A204.1 (cell line): ENCODE measurements around the gene ARL10.
"Not testable (repeated sequence)": the region's sequence is repeated elsewhere in the genome, so short reads cannot be mapped to it uniquely, and the experiment has no call there.

Experiments used
- FAIRE-seq: peaks from 2 replicates; lab custom pipeline; 2012; peaks lifted over from hg19 to GRCh38; lab: Jason Lieb, UNC

Gene ARL10

GRCh38 chr5:176389135-176390123, 24.1 kb downstream of the ARL10 start:
- FAIRE-seq: no peak

DNA sequence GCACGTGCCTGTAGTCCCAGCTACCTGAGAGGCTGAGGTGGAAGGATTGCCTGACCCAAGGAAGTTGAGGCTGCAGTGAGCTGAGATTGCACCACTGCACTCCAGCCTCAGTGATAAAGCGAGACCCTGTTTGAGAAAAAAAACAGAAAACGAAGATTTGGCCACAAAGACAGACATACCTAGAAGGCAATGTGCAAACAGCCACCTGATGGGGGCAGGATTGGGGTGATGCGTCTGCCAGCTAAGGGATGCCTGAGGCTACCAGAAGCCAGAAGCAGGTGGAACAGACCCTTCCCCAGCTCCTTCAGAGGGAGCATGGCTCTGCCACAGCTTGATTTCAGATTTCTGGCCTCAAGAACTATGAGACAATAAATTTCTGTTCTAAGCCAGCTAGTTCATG, 26.2 kb downstream of the ARL10 start:
- FAIRE-seq: no peak

GRCh38 chr5:176391999-176392398, 26.7 kb downstream of the ARL10 start:
- no peak for FAIRE-seq

GRCh38 chr5:176392526-176392925, 27.2 kb downstream of the ARL10 start:
- no peak for FAIRE-seq

DNA sequence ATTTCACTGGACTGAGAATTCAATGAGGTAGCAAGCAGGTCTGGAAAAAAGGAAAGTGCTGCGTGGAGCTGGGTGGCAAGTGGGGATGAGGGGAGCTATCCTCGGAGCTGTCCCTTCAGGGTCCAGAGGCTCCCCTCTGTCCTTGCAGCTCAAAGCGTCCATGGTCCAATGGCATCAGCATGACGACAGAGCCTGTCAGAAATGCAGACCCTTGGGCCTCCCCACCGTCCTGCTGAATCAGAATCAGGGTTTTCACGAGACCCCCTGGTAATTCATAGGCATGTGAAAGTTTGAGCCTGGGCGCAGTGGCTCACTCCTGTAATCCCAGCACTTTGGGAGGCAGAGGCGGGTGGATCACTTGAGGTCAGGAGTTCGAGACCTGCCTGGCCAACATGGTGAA, 28.8 kb downstream of the ARL10 start:
- no peak for FAIRE-seq

DNA sequence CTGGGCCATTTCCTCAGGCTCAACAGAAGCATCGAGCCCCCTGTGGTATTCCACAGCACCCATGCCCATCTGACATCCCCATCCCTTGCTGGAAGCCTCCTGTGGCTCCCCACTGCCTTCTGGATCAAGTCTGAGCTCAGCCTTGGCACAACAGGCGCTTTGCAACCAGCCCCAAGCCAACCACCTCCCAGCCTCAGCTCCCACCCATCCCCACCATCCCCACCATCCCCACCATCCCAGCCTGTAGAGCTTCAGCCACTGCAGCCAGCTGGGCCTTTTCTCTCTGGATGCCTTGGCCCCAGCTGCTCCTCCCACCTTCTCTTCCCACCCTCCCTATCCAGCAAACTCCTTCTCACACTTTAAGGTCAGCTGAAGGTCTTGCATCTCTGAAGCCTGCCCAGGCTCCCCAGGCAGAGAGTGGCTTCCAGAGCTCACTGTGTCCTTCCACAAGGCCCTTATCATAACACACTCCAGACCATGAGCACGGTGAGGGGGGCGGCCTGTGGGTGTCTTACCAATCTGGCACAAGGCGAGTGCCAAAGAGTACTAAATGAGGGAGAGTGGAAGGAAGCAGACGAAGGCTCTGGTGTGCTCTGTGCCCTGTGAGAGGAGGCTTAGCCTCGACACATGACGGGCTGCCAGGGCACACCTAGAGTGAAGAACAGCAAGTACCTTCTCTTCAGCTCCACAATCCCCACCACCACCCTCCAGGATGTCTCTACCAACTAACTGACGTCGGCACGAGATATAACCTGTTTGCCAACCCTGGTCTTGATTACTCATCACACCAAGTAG, 29.8 kb downstream of the ARL10 start:
- no peak for FAIRE-seq

DNA sequence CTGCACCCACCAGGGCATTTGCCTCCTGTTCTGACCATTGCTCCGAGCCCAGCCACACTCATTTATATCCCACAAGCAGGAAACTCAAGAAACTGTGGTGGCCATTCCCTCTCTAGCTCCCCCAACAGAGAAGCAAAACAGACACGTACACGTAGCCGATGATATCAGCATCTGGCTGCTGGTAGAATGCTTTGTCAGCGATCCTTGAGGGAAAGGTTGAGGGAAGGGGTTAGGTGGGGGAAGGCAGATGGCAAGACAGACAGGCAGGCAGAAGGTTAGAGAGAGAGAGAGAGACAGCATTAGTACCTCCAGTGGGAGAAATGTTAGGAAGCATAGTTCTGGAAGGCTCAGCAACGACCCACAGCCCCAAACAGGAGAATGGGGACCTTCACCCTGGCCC, 31.0 kb downstream of the ARL10 start:
- FAIRE-seq: no peak

- FAIRE-seq: no peak
These were observed 32.6 kb downstream of the ARL10 start for GRCh38 chr5:176397736-176398420.

GRCh38 chr5:176400382-176401156, 35.3 kb downstream of the ARL10 start:
- FAIRE-seq: no peak

- FAIRE-seq: no peak
These were observed 36.3 kb downstream of the ARL10 start for GRCh38 chr5:176401281-176402205.

DNA sequence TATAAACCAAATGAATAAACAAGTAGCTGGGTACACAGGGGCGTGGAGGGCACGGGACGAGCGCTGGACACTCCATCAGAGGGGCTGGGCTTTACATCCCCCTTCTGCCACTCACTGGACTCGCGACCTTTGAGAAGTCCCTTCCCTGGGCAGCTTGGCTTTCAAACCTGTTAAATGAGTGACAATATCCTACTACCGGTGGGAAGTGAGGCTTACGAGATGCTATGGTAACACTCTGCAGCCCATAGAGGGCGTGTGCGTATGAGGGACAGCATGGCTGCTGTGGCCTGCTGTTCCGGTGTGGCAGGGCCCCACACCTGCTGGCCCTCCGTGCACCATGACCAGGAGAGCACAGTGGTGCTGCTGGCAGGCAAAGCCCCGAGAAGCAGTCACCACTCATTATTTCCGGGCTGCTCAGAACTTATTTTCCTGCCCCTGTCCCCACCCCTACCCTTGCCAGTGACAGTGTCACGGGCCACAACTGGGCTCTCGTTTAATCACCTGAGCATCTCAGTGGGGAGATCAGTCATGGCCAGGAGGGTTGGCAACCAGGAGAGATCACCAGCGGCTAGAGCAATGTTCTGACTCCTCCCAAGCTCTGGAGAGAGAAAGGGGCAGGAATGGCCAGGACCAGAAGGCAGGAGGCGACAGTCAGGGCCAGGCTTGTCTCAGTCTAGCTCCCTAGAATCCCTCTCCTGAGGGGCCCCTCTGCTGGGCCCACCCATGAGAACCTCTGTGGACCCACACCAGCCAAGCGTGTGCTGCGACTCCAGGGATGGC, 40.6 kb downstream of the ARL10 start:
- no peak for FAIRE-seq

DNA sequence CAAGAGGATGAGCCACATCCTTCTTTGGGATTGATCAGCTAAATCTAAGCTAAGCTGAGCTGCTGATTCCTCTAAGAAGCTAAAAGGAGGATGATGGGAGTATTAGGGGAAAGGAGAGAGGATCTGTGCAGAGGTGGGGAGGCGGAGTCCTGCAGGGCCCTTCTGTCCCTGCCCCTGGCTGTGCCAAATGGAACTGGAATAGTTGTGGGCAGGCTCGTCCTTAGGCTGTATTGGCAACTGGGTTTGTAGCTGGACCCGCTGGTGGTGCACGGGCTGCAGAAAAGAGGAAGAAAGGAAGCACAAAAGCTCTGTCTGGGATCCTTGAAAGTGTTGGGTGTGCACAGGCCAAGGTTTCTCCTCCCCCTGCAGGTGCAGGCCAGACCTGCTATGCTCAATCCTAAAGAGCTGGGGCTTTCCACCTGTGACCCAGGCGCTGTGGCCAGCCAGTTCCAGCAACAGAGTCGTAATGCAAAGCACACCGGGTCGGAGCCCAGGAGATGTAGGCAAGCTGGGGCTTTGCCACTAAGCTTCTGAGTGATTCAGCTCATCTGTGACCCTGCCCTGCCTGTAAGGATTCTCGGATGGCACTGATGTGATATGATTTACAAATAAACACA, 41.3 kb downstream of the ARL10 start:
- FAIRE-seq: no peak

DNA sequence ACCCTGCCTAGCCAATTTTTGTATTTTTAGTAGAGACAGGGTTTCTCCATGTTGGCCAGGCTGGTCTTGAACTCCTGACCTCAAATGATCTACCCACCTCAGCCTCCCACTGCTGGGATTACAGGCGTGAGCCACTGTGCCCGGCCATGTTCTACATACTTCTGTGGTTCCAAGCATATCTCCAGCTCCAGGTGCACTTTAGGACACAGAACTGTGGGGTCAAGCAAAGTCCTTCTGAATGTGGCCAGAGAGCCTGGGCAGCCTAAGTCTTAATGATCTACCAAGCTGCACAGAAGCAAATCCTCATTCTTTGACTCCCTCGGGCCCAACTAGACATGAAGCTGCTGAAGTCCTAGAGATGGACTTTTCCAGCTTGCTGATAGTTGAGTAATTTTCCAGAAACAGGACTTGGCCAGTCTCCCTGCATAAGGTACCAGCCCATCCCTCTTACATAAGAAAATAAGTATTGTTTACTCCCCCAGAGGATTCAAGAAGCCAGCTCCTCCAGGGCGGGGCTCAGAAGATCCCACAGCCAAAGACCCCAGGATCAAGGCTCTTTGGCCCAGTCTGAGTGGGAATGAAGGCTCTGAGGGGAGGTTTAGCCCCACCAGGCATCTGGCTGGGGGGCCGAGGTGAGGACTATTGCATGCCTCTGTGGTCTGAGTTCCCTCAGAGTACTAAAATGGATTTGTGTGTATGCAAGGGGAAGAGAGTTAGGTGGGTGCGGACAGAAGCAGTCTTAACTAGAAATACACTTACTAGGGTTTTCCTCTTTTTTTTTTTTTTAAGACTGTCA, 42.4 kb downstream of the ARL10 start:
- no peak for FAIRE-seq

DNA sequence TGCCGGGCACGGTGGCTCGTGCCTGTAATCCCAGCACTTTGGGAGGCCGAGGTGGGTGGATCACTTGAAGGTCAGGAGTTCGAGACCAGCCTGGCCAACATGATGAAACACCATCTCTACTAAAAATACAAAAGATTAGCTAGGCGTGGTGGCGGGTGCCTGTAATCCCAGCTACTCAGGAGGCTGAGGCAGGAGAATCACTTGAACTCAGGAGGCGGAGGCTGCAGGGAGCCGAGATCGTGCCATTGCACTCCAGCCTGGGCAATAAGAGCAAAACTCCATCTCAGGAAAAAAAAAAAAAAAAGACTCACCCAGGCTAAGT, 42.9 kb downstream of the ARL10 start:
- FAIRE-seq: not testable (repeated sequence)

DNA sequence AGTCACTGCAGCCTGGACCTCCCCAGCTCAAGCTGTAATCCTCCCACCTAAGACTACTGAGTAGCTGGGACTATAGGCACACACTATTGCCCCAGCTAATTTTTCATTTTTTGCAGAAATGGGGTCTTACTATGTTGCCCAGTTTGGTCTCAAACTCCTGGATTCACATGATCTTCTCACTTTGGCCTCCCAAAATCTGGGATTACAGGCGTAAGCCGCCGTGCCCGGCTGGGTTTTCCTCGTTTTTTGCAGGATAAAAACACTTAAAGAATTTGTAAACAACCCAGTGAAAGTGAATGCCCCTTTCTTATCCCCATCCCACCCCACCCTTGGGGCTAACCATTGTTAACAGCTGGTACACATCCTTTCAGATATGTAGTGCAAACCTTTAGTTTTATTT, 43.3 kb downstream of the ARL10 start:
- no peak for FAIRE-seq

- no peak for FAIRE-seq
These were observed 44.5 kb downstream of the ARL10 start for GRCh38 chr5:176409765-176410164.

GRCh38 chr5:176410486-176411180, 45.3 kb downstream of the ARL10 start:
- no peak for FAIRE-seq
